NK-92 treated with Interleukin-12 subunit alpha and Interleukin-12 subunit beta, amount 100 ng/mL, for 24 hours (cell line): Measurements from ENCODE around the gene STXBP5.

Source experiments
- DNase-seq: peaks from one replicate; lab custom pipeline; 2025; lab: John Stamatoyannopoulos, UW

Gene STXBP5

DNA sequence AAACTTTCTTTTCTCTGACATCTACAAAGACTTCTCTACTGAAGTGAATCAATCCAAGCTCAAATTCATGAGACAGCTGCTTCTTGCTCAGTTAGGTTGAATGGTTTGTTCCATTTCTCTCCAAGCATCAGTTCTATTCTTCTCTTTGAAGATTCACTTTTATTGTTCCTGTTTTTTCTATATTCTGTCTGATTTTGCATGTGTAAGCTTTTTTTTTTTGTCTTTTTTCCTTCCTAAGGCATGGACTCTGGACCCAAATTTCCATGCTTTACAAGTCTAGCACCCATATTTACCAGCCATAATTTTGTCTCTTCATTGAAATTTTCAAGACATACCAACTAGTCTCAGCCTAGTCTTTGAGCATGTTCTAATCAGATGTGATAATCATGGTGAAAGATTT is 25.9 kb upstream of the STXBP5 start:
- DNase-seq = no peak

DNA sequence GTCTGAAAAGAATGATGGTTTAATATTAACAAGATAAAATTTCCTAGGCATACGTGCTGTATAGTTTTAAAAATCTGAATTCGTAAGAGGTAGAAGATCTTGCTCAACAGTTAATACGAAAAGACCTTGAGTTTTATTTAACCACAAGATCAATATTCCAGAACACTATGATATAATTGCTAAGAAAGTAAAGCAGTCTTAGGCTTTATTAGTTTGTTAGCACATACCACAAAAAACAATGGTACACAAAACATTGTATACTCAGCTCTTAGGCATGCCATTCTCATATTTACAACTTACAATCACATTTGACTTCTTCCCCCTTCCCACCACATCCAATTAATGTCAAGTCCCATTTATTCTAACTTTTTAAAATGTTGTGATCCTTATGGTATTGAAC is 24.4 kb upstream of the STXBP5 start:
- DNase-seq = no peak

DNA sequence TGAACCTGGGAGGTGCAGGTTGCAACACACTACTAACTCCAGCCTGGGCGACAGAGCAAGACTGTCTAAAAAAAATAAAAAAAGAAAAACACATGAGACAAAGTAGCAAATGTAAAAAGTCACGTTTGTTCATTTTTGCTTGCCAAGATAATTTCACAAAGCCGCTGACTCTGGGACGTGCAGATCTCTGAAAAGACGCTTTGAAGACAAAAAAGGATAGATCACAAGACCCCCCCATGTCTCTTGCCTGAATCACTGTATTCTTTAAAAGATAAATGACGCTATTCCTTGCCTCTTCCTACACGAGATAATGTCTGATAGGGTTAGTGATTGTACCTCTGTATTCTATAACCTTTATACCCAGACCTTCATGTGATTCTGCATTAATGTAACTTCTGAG is 23.3 kb upstream of the STXBP5 start:
- no peak for DNase-seq

DNA sequence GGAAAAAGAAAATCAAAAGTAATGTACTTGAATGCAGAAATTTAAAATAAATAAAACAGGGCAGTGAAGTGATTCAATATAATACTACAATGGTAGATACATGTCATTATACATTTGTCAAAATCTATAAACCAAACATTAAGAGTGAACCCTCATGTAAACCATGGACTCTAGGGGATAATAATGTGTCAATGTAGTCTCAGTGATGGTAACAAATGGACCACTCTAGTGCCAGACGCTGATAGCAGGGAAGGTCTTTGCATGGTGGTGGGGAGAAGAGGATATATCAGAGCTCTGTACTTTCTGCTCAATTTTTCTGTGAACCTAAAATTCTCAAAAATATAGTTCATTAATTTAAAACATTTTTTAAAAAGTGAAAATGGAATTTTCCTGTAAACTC is 19.8 kb upstream of the STXBP5 start:
- DNase-seq = no peak

DNA sequence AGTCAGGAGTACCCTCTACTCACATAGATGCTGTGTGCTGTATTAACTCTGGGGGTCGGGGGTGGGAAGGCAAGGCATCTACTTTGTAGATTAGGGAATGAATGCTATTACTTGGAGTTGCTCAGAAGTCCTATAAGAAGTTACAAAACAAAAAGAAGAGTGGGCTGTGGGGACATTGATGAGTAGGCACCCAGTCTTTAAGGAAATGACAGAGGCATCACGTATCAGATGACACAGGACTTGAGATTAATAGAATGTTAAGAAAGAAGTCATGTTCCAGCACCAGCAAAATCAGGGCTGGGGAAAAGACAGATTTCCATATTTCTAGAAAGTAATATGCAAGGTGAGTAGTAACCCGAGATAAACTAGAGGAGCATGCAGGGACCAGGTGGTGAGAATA is 19.0 kb upstream of the STXBP5 start:
- no peak for DNase-seq

DNA sequence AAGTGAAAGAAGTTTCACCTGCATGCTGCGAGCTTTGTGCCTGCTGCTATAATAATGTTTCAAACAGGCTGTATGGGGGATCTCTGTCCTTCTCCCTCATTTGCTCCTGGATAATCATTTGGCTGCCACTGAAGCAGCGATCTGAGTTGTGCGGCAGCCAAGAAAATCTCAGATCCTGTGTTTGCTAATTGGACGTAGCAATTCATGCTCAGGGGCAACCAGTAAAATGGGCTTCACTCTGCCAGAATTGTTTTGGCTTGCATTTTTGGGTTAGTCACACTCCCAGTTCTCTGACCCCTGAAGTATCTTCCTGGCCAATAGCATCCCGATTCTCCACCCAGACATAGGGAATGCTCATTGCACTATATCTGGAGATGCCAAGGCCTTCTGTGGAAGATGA is 13.7 kb upstream of the STXBP5 start:
- no peak for DNase-seq

DNA sequence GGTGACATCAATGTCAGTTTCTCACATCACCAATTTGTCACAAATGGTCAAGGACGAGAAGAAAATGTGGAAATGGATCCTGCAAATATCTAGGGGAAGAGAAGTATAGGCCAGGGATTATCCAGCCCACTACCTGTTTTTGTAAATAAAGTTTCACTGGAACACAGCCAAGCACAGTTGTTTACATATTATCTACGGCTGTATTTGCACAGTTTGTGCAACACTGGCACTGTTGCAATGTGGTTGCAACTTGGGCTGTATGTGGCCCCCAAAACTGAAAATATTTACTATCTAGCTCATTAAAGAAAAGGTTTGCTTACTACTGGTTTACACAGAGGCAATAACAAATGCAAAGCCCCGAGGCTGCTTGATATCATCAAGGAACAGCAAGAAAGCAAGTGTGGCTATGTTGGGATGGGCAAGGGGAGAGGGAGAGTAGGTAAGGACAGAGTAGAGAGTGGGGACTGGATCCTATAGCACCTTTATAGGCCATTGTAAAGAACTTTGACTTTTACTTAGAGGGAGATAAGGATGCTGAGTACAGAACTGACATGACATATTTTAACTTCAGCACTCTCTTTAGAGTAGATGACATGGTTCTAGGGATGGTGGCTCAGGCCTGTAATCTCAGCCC is 11.8 kb upstream of the STXBP5 start:
- no peak for DNase-seq

DNA sequence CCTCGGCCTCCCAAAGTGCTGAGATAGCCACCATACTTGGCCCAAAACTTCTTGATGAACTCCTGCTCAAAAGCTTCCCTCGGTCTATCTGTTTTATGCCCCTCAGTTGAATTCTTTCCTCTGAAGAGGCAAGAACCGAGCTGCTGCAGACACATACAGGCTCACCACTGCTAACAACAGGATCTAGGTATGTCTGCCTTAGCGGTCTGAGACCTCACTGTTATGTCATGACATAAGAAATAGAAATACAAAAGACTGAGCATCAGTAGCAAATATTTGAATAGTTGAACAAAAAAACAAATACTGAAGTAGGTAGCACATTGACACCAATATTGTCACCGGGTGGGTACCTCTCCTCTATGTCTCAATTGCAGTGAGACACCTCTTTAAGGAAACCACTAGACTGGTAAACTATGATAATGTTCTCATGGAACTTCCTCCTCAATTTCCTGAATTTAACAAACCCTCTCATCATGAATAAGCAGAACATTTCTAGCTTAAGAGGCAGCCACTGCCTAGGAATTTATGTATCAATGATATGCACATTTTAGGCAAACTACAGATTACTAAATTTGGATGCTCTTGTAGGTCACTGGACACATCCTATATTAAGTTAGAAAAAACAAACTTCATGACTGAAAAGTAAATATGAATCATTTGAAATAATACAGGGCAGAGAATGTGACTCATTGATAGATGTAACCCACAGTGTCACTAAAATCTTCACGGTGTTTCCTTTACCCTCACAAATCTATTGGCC is 9.4 kb upstream of the STXBP5 start:
- no peak for DNase-seq

DNA sequence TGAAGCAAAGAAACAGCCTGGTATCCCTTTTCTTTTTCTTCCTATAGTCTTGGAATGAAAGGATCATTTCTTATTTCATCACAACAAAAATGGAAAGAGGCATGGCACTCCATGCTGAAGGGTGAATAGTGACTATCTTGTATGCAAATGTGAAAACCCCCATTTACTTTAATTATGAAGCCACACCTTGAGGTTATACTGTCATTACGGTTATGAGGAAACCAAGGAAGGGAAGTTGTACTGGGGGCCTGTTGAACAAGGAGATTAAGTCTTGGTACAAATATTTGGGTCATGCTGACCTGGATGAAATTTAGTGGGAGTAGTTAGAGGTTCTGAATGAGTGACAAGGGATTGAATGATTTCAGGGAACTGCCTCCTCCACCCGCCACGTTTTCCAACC is 8.7 kb upstream of the STXBP5 start:
- DNase-seq = no peak

DNA sequence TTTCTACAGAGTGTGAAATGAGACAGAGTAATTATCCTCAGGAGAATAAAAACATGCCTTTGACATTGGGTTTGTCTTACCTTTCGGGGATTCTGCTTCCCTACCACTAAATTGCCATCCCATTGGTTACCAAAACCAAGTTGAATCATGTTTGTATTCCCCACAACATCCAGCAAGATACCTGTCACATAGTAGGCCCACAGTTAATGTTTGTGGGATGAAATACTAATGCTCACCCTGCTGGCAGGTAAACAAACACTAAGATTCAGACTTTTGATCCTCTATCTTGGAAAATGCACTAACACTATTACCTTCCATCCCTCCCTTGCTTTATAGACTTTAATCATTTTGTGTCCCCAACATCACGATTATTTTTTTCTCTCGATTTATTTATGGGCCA is 8.2 kb upstream of the STXBP5 start:
- DNase-seq = no peak

DNA sequence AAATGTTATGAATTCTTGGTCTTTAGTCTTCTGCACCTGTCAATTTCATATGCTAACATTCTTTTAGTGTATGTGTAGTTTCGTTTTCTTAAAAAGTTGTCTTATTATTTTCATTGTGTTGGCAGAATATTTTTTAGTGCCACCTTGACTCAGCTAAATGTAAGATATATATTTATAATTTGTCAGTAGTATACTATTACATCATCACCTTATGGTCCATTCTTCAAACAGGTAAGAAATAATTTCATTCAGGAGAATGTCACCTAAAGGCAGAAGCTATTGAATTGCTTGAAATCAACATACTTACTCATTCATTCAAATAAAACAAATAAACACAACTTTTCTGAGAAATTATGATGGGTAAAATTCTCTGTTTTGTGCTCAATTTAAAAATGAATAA is 3.5 kb upstream of the STXBP5 start:
- DNase-seq = no peak

DNA sequence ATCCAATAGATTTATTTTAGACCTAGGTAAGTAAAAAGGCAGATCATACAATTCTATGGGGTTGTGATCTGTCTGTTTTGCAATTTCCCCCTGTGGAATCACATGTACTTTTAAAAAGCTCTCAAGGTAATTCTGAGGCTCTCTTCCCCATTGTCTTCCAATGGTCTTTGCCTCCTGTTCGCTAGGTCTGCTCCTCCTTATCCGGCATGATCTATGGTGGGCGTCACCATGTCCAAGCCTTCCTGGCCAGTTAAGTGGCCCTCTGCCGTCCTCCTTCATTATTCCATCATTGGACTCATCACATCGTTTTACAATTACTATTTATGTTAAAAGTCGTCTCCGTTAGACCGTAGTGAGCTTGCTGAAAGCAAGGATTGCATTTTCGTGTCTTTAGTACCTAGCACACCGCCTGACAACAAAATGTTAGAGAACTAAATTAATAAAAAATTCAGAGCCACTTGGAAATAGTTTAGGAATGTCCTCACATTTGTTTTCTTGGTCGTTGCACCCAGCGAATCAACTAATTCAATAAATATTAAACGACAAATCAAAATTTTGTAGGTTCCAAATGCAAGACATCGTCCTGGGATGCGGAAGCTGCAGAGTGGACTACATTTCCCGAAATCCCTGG is 2.2 kb upstream of the STXBP5 start:
- DNase-seq = no peak

DNA sequence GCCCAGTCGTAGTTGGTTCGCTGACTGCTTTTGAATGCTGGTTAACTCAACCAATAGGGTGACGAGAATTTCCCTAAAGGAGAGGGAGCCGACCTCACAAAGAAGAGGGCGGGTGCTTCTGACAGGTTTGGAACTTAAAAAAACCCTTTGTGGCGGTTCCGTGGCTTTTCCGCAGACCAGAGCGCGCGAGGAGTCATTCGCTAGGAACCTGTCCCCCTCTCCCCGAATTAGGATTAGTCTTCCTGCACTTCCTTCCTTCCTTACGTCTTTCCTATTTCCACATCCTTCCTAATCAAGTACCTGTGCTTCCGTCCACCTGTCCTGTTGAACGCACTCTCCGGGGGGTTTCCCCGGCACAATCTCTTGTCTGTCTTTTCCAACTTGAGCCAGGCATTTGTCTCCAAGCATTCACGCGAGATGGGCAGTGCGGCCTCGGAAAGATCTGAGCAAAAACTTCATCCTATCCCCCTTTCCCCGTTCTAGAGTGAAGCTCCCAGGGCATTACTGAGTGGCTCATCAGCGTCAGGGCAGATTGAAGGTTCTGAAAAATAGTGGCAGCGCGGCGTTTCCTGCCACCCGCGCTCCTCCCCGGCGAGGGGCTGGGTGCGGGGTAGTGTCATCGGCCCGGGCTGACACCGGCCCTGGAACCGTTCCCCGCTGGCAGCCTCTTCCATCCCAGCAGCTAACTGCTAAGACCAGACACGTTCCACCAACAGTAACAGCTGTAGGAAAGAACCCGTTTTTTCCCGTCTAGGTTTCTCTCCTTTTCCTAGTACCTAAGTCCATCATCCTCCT is 1.5 kb upstream of the STXBP5 start:
- DNase-seq = peak; percentile 71

DNA sequence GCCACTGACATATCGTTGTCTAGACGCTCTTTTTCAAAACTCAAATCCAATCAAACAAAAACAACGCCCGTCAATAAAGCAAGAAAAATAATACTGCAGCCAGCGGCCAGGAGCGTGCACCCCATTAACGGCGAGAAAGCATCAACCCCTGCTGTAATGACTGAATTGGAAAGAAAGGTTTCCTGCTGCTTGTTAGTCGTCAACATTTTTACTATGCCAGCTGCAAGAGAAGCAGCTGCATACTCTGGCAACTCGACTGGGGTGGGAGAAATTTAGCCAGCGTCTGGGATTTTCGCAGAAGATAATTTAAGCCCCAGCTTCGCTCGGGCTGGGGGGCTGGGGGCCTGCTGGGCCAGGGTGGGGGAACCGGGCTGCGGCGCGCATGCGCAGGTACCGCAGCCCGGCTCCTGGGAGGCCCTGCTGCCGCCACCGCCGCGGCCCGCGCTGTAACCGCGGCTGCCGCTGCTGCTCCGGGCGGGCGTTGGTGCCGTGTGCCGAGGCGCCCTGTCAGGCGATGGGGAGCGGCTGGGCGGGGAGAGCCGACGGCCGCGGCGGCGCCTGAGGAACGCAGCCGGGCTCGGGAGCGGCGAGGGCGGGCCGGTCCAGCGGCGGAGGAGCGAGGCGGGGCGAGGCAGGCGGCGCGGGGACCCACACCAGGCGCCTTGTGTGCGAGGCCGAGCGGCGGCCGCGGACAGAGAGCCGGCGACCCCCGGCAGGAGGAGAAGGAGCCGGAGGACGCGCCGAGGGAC is 732 bp upstream of the STXBP5 start:
- peak; percentile 57 for DNase-seq

DNA sequence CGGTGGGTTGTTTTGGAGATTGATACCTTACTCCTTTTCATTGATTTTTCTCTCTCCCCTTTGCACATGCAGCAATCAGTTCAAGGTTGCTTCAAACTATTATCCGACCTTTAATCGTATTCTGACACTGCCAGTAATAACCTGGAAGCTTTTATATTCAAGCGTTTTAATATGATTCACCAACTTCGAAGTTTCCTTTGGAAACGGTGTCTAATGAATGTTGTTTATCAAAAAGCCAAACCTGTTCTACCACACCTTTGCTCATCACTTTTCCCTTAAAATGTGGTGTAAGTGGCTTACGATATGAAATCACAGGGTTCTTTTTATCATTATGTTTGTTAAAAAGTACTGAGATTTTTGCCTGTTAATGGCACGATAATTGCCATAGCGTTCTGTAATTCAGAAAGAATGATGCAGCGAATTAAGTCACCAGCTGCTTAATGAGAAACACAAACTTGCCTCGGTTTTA is 660 bp downstream of the STXBP5 start:
- DNase-seq = no peak

DNA sequence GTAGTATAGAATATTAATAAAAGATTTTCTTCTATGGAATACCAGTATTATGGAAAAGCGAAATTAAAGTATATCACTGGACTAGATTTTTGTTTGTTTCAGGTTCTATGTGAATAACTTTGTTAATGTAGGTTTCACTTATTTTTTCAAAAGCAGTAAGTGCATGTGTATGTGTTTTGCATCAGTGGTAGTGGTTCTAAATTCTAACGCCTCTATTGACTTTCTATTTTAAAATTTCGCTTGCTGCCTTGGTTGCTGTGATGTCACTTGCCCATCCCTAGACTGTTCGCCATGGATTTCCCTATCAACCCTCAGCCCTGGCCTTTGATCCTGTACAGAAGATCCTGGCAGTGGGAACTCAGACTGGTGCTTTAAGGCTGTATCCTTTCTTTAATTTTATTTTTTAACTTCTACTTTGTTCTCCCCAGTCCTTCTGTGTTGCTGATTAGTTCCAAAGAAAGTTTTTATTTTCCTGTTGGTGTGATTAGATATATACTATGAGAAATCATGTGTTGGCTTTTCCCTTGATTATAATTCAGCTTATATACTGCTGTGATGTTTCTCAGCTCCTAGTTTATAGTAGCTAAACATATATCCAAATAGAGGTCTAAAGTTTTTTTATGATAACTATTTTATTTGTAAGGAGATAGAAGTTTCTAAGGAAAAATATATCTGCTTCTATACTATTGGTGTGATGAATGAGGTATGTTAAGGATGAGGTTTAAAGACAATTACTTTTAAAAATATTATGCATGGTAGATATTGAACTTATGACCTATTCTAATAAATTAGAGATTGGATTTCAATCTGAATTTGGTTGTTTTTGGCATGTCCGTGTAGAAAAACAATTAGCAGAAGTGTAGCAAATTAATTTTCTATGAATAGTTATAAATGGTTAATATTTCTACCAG is 1.7 kb downstream of the STXBP5 start:
- DNase-seq = no peak

DNA sequence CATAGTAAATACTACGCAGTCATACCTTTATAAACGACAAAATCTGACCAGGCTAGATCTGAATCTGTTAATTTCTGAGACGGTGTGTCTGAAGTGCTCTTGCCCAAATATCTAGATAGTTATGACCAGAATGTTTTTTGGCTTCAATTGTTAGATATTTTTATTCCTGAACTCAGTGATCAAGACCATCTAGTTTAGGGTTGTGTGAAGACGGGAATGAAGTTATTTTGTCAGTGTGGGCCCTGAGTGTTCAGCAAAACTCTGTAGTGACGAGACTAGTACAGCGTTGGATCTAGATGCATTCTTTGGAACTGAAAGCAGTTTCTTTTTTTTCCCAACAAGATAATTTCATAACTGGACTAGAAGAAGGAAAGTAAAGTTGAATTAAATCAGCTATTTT is 3.1 kb downstream of the STXBP5 start:
- DNase-seq = no peak

DNA sequence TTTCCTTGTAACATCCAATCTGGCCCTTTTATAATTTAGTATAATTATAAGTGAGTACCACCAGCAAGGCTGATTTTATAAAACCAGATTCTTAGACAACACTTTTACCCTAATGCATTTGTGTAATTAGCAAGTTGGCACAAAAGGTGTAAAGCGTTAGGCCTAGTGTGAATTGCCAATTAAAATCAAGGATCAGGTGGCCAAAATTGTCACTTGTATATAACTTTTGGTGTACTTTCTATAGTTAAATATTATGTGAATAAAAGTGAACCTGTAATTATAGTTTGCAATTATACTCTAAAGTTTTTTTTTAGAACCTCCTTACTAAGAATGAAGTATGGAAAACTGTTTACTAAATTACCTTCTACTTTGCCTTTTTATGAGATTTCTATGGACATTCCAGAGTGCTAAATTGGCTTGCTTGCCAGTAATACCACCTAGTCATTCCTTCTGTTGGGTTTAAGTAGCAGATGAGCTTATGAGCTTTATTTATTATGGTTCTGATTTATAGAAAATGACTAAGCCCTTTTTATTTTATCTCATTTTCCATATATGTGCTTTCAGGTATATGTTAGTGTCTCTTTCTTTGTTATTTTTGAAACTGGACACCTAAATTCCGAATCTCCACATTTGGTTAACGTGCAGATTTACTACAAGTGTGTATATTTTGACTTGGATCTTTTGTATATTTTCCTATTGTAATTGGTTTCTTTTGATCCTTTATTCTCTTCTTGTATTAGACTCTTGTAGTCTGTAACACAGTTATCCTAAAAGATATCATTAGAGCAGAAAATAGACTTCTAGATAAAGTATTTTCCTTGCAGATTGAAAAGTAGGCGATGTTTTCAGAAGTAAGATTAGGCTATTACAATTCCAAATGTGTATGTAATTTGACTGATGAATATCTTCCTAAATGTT is 3.9 kb downstream of the STXBP5 start:
- DNase-seq = no peak

DNA sequence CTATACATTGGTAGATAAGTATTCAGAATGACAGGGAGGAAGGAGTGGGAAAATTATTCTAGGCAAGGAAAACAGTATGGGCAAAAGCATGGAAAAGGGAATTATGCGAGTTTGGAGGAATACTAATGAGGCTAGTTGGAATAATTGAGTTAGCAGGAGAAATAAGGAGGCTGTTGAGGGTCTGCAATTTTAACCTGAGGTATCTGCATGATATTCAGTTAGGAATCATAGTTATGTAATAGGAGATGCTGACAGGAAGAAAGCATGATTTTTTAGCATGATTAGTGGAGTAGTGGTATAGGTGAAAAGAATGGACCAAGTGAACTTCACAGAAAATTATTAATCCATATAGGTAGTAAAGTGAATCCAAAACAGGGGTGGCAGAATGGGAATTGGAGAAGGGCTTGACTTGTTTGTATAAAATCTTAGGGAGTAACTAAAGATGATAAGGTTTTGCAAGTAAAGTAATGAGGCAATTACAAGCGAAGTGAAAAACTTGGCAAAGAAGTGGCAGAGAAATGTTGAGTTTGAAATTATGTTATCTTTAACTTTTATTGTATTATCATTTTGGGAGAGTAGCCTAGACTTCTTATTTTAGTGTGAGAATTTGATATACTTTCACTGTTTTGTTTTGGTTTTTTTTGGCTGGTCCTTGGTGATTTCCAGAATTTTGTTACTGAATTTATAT is 5.7 kb downstream of the STXBP5 start:
- no peak for DNase-seq
